Muscle of back (tissue), 11 donors: ENCODE measurements around the gene GPR17. TPM values are rescaled to one million over a fixed set of nuclear protein-coding genes. Genes with fewer than 3 reads are reported as not detected.

Experiments used
- DNase-seq, 3 donors: peaks; one replicate each; pipeline versions ENCODE4 v3.0.0 to v3.0.0-alpha.2; 2013
- polyA plus RNA-seq, 10 donors: library from polyadenylated mRNA; unstranded; fragments of 120-200 nt; gene quantifications; one replicate each; pipeline ENCODE4 v1.2.1, GENCODE V29; 2013; ENCODE audit not compliant: insufficient read length in 10 of 10

GPR17 gene
- polyA plus RNA-seq, 10 donors: 3.1 to 10.6 (median 4.1) TPM

GRCh38 chr2:127652786-127653357 lies 6.9 kb downstream of the GPR17 start:
- DNase-seq: no peak

- no peak for DNase-seq
Measured at GRCh38 chr2:127653421-127654083, 7.6 kb downstream of the GPR17 start.

- no peak for DNase-seq
Measured at GRCh38 chr2:127654084-127654837, 8.3 kb downstream of the GPR17 start.

GRCh38 chr2:127654838-127655175 lies 8.9 kb downstream of the GPR17 start:
- no peak for DNase-seq

- DNase-seq: no peak
Measured at GRCh38 chr2:127655209-127656073, 9.5 kb downstream of the GPR17 start.

- DNase-seq: no peak
Measured at GRCh38 chr2:127656569-127657231, 10.7 kb downstream of the GPR17 start.

- no peak for DNase-seq
Measured at GRCh38 chr2:127657232-127657595, 11.3 kb downstream of the GPR17 start.

- no peak for DNase-seq
Measured at GRCh38 chr2:127658146-127658545, 12.2 kb downstream of the GPR17 start.

- no peak for DNase-seq
Measured at GRCh38 chr2:127658641-127659407, 12.9 kb downstream of the GPR17 start.

GRCh38 chr2:127659408-127660290 lies 13.7 kb downstream of the GPR17 start:
- DNase-seq: no peak

- DNase-seq: no peak
Measured at GRCh38 chr2:127660291-127660578, 14.3 kb downstream of the GPR17 start.

- no peak for DNase-seq
Measured at GRCh38 chr2:127661072-127661649, 15.2 kb downstream of the GPR17 start.

GRCh38 chr2:127661949-127662510 lies 16.1 kb downstream of the GPR17 start:
- DNase-seq: no peak

- DNase-seq: no peak
Measured at GRCh38 chr2:127662937-127663565, 17.1 kb downstream of the GPR17 start.

- DNase-seq: no peak
Measured at GRCh38 chr2:127663566-127664064, 17.7 kb downstream of the GPR17 start.

- no peak for DNase-seq
Measured at GRCh38 chr2:127664065-127664894, 18.3 kb downstream of the GPR17 start.

GRCh38 chr2:127664895-127665225 lies 18.9 kb downstream of the GPR17 start:
- no peak for DNase-seq
